Hindlimb muscle (tissue), 1 donor: ENCODE data around the gene FRAS1. TPM values are rescaled to one million over a fixed set of nuclear protein-coding genes. Genes with fewer than 3 reads are reported as not detected.
"Not testable (repeated sequence)": the region's sequence is repeated elsewhere in the genome, so short reads cannot be mapped to it uniquely, and the experiment has no call there.

Source experiments
- DNase-seq: peaks from one replicate; pipeline ENCODE4 v3.0.0-alpha.2; 2013
- polyA plus RNA-seq: library from polyadenylated mRNA; unstranded; fragments of 120-200 nt; gene quantifications from one replicate; pipeline ENCODE4 v1.2.1, GENCODE V29; 2013; ENCODE audit not compliant: insufficient read length

The FRAS1 gene
- polyA plus RNA-seq, 1 donor, result 4.6 TPM

DNA sequence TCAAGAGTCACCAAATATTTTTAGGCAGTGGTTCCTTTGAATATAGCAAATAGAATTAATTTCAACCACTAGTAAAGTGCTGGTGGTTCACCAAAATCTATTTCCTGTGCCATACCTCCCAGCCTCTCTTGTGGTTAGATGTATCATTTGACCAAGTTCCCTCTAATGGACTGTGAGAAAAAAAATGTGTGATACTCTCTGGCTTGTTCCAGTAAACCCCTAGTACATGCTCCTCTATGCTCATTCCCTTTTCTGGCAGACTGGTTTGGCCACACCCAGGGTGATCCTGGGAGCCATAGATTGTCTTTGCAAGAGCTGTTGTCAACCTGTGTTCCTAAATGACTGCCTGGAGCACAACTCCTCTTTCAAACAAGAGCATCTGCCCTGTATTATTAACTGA lies 109.5 kb downstream of the FRAS1 start:
- no peak for DNase-seq

DNA sequence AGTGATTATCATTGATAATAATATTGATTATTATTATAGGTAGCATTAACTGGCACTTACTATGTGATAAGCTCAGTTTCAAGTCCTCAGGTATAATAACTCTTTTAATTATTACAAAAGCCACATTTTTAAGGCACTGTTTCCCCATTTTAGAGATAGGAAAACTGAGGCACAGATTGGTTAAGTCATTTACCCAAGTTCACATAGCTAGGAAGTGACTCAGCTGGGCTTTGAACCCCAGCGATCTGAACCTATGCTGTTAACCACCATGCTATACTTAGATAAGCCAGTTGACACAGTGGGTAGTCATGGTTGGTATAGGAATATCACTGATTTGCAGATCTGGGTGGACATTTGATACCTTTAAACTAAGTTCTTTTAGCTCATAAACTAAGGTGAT lies 110.4 kb downstream of the FRAS1 start:
- DNase-seq, result no peak

DNA sequence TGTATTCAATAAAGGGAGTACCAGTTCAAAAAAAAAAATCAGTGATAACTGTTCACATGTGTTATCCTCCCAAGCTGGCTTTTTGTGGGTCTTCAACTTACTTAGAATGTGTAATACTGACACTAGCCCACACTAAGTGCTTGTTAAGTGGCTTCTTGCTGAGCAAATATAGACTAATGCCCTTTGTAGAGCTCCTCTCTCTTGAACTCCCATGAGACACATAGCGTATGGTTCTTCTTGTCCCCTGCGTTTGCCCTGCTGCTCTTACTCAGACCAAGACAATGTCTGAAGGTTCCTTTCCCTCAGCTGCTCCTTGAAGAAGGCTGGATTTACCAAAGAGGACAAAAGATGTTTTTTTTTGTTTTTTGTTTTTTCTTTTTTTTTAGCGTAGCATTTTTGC lies 110.9 kb downstream of the FRAS1 start:
- DNase-seq, result no peak

DNA sequence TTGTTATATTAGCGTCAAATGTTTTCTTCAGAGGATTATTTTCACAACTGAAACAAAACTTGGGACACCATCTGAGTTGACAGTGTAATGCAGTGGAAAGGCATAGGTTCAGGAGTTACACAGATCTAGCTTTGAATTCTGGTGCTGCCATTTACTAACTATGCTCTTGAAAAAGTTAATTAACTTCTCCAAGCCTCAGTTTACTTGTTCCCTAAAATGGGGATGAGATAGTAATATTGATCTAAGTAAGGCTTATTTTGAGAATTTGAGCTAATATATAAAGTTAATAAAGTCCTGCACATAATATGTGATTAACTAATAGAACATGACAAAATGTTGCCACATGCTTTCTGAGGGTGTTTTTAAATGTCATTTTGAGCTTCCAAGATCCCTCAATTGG lies 112.6 kb downstream of the FRAS1 start:
- no peak for DNase-seq

DNA sequence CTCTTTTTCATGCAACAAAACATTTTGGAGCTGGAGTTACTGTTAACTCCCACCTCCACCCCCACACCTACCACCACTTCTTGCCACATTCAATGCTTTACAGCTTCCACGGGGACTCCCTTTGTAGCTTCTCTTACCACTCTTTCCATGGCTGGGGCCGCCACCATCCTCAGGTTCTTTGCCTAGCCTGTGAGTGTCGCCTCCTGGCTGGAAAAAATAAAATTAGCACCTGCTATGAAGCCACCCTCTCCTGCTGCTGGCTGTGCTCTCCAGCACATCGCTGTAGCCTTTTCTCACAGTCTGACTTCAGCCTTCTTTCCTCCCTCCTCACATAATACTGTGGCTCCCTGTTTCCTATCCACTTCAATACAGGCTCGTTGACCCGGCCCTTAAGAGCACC lies 114.4 kb downstream of the FRAS1 start:
- DNase-seq, result no peak

DNA sequence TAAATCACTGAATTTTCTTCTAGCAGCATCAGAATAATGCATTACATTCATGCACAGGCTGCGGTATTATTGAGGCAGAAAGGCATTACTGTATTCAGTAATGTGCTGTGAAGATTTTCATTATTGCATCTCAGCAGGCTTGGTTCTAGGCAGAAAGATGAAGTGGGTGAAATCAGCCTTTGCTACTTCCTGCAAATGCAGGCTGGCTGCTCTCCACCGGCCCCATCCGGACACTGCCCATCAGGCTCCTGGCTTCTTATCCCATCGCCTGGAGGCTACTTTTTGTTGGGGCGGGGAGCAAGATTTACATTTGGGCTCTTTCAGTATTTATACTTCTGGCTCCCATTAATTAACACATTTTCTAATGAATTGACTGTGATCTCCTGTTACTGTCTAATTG lies 117.8 kb downstream of the FRAS1 start:
- no peak for DNase-seq

DNA sequence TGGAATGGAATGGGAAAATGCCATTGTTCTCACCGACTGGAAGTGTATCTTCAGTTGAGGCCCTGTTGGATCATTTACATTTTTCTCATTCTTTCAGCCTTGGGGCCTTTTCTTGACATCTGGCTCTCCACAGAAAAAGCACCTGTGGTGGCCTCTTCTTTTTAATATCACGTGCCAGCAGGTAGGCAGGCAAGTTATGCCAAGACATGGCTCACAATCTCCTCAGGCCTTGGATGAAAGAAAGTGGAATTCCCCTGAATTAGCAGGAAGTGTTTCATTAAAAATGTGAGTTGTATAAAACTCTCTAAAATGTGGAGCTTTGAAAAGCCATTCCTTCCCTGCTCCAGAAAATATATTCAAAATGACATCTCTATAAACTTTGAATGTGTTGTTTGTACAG lies 122.1 kb downstream of the FRAS1 start:
- DNase-seq, result no peak

DNA sequence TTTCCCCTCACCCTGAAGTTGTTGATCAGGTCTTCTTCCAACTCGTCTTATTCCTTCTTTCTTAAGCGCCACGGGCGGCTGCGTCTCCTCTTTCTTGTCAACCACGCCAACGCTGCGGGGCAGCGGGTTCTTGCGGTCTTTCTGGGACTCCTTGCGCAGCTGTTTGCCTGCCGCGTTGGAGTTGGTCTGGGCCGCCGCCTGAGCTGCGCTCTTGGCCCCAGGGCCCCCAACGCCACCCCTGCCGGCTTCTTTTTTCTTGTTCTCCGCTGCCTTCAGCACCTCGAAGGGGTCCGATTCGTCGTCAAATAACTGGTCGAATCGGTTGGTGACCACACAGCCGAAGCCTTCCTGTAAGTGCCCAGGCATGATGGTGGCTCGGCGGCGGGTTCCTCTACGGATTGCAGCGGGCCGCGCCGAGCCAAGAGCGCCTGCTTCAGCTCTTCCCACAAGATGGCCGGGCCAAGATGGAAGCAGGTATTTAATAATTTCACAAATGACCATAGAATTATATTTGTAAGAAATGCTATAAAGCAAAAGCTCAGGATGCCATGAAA lies 124.6 kb downstream of the FRAS1 start:
- not testable (repeated sequence) for DNase-seq

DNA sequence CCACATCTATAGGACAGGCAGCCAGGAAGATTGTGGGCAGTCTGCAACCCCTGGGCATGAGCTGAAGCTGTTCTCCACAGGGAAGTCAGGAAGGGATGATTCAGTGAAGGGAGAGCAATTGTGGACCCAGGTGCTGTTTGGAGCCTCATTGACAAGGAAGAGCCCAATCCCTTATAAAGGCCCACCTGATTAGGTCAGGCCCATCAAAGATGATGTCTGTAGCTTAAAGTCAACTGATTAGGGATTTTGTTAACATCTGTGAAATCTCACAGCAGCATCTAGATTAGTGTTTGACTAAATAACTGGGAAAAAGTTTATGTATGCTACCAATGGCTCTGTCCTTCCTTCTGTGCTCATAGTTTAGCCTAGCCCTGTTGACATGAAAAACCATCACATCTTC lies 127.5 kb downstream of the FRAS1 start:
- no peak for DNase-seq

DNA sequence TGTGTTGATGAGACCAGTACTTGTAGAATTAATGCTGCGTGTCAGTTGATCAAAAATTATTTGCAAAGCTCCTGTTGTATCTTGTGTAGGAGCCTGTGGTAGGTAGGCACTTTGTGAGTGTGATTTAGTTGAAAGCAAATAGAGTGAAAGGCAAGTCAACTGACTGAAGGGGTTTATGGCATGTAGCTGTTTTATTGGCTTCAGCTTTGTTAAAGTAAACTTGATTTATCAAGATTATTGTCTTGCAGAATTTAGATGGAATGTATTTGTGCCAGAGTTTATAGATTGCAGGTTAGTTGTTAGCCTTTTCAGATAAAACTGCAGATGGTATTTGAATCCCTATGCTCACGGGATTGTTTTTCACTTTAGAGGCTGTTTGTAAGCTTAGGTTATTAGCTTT lies 128.0 kb downstream of the FRAS1 start:
- no peak for DNase-seq

DNA sequence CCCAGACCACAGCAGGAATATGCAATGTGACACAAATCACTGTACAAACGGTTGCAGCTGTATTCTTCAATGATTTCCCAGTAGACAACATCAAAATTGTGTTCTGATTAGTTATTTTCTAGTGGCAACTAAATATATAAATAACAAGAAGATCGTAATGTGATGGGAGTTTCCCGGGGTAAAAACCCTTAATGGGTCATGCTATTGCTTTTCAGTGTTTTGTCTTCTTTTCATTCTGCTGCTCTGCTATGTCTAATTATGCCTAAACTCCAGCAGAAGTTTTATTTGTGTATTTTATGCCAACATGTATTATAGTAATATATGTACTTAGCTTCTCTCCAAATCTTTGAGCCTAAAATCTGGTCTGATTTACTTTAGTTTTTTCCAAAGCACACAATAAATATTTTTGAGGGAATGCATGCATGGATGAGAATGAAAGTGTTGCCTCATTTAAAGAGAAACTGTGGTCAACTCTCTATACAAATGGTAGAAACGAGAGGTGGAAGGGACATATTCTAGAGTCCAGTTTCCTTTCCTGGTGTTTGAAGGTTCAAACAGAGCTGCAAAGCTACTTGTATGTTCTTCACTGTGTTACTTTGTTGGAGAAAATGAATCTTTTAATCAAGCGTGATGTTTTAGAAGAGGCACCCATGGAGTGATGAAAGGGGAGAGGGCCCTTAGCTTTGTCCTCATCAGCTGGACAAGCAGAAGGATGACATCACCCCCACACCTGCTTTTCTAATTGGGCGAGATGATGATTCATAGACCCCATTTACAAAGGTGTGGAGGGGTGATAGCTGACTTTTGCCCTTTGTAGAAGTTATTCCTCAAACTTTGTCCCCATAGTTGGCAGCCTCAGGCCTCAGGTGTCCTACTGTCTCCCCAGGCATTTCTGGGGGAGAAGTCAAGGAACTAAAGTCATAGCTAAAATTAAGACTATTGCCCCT lies 129.7 kb downstream of the FRAS1 start:
- no peak for DNase-seq

DNA sequence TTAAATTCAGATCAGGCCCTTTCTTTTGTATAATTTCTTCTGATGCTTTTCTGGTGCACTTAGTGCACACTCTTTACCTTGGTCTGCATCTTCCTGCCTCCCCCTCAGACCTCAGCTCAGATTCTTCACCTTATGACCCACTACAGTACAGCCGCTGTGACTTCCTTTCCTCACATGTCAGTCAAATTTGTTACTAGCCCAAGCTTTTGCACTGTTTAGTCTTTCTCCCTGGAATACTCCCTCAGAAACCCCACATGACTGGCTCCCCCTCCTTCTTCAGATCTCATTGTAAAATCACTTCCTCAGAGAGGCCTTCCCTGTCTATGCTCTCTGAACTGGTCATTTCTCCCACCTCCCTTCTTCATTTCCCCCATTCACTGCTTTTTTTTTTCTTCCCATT lies 132.9 kb downstream of the FRAS1 start:
- DNase-seq, result no peak

DNA sequence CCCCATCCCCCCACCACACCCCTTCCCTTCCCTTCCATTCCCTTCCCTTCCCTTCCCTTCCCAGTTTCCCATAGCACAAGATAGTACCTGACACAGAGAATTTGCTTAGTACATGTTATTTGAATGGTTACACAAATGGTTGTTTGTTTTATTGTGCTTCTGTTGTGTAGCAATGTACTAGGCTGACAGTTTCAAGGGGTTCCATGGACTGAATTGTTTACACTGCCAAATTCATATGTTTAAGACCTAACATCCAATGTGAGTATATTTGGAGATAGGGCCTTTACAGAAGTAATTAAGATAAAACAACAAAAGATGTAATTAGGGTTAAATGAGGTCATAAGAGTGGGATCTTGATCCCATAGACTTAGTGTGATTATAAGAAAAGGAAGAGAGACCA lies 133.5 kb downstream of the FRAS1 start:
- no peak for DNase-seq

DNA sequence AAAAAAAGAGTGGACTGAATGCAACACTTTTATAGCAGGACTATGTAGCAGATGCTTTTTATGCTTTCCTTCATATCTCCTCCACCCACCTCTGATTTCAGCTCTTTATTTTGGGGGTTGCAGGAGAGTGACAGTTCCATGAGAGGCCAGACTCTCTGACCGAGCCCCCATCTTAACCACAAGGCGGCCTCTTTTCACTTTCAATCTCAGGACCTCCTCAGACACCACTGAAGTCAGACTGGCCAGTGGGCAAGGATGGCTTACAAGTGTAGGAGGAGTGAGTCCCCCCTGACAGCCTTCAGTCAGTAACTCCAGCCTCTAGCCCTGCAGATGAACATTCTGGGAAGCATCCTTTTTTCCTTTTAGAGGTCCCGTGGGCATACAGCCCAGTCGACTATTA lies 140.8 kb downstream of the FRAS1 start:
- no peak for DNase-seq

DNA sequence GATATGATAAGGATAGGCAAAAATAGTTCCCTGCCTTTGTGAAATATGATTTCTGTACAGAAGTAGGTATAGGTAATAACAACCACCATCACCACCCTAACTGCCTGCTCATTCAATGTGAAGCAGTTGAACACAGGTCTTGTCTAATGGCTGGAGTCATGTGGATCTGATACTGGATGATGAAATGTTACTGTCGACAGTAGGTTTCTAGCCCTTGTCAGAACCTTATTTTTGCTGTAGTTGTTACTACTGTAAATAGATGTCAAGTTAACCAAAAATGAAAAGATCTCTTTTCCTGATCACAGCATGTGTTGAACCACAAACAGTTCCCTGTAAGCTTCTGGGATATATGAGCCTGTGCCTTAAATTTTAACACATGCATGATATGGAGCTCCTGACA lies 142.9 kb downstream of the FRAS1 start:
- DNase-seq, result no peak

DNA sequence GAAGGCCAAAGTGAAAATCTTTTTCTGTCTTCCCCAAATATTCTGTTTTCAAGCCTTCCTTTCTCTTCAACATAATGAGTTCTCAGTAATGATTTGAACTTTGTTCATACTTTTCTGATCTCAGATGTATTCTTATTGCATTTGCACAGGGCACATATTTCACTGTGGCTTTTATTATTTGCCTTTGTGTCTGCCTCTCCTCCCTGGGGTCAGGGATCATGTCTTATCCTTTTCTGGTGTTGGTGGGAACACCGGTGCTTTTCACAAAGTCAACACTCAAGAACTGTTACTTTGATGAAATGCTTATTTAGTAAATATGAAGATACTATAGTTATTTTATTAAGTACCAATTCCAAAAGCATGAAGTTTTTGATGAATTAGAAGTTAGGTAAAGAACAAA lies 143.8 kb downstream of the FRAS1 start:
- no peak for DNase-seq

DNA sequence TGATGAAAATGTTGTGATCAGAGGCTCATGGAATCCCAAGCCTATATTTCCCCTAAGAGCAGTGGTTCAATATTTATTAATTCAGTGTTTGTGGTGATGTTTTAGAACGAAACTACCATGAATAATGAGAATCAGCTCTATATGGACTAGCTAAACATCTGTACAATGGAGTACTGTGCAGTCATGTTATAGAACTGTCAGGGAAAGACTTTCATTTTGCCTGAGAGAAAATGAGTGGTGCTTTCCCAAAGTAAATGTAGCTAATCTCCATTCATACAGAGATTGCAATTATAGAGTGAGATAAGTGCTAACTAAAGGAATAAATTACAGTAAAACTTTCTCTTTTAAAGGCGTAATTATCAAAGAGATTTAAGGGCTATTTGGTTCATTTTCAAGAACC lies 147.1 kb downstream of the FRAS1 start:
- no peak for DNase-seq

DNA sequence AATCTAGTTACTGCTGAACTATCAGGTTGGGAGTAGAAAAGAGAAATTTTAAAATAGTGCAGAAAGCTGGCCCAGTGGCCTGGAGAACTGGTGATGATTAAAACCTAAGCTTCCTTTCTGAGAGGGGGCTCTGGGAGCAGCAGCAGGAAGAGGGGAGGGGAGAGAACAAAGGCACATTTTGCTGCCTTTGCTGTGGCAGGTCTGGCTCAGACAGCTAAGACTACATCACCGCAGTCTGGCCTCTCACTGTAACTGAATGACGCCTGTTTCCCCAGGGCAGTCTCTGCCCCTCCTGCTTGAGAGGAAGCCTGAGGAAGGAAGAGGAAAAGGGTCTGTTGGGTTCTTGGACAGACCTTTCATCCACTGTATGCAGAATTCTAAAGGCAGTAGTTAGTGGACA lies 148.5 kb downstream of the FRAS1 start:
- DNase-seq, result no peak

DNA sequence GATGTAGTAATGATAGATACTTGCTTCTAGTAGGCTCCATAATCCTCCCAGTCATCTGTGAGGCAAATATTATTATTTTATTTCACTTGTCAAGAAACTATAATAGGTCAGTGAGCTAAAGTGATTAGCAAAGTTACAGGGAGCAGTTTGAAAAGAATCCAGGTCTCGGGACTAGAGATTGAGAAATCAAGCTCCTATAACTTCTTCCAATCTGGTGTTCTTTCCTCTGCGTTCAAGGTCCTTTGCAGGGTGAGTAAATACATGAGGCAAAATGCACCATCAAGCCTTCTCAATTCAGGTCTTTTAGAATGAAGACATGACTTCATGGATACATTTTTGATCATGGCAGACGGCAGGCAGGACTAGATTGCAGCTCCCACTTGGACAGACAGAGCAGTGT lies 150.4 kb downstream of the FRAS1 start:
- no peak for DNase-seq

DNA sequence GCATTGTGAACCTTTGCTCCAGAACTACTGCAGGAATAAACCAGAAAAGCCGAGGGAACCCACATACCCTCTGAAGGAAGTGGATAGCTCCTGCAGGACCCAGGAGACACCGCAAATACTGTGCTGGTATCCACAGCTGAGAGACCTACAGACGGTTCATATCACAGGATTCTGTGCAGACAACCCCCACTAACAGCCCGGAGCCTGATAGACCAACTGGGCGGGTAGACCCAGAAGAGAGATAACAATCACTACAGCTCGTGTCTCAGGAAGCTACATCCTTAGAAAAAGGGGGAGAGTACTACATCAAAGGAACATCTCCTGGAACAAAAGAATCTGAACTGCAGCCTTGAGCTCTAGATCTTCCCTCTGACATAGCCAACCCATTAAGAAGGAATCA lies 150.8 kb downstream of the FRAS1 start:
- DNase-seq, result no peak

DNA sequence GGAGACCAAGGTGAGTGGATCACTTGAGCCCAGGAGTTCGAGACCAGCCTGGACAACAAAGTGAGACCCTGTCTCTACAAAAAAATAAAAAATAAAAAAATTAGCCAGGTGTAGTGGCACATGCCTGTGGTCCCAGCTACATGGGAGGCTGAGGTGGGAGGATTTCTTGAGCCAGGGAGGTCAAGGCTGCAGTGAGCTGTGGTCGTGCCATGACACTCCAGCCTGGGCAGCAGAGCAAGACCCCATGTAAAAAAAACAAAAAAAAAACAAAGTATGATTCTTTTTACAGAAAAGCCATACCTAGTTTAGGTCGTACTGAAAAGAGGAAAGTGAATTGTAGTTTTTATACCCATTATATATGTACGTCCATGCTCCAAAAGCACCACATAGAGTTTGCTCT lies 151.8 kb downstream of the FRAS1 start:
- not testable (repeated sequence) for DNase-seq

DNA sequence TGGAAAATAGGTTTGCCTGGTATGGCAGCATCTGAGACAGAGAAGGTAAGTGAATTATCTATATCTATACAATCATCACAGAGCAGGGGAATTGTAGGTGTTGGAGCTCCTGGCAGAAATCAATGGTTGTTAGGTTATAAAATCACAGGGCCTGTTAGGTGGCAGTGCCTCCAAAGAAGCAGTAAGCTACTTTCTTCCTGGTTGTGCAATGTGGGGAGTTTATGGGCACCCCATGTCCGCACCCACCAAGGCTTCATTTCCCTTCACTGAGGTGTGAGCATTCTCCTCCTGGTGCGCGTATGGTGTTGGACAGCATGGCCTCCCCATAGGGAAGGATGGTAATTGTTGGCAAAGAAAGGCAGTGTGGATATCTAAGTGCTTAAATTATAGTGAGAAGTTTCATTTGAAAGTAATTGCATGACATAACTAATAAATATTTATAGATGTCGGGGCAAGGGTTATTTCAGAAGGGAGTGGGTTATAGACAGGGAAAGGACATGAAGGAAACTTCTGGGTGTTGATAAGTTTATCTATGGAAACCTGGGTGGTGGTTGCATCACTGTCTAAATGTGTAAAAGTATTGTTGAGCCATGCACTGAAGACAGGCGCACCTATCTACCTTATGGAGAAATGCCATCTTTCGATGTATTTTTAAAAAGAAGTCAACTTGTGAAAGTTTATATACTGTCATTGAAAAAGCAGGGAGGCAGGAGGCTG lies 153.7 kb downstream of the FRAS1 start:
- no peak for DNase-seq

DNA sequence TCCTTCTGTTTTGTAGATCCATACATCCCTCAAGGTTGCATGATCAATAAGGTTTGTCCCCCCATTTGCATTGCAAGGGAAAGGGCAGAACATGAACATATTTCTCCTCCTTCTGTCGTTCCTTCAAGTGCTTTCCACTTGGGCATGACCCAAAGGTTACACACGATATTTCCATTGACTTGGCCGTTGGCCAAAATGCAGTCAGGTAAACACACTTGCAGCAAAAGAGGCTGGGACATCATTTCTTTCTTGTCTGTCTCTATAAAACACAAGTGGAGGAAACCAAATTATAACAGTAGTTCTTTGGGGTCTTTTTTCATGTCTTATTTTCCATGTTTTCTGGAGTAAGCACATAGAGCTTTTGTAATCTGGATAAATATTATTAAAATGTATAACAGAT lies 156.1 kb downstream of the FRAS1 start:
- no peak for DNase-seq

DNA sequence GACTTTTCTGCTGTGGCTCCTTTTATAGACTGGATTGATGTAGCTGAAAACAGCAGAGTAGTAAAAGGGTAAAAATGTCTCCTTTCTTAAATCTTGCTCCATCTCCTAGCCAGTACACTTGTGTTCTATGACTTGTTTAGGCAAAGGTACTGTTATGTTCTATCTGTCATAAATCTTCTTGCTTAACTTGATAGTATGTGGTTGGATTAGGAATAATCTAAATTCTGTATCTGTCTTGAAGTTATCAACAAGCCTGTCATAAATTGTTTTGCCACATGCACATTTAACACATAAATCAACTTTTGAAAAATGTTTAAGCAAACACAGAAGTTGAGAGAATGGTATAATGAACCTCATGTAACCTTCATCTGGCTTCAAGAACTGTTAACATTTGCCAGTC lies 157.0 kb downstream of the FRAS1 start:
- no peak for DNase-seq
